Kidney (tissue), 14 donors: ENCODE measurements around the gene MUC2. TPM values are rescaled to one million over a fixed set of nuclear protein-coding genes. Genes with fewer than 3 reads are reported as not detected.

Experiments
- DNase-seq, 5 donors: peaks; one replicate each; pipeline ENCODE4 v3.0.0-alpha.2; 2013 to 2020
- FAIRE-seq: peaks from 2 replicates; lab custom pipeline; 2012; peaks lifted over from hg19 to GRCh38; lab: Jason Lieb, UNC
- H3K27ac ChIP-seq, 2 donors: one replicate each; pipeline ENCODE4 v1.7.0; 2013; ENCODE audit warnings: low read depth in 2 of 2, low read length in 2 of 2, inconsistent platforms in 1 of 2
- H3K27me3 ChIP-seq: one replicate; pipeline ENCODE4 v1.7.1; 2013; ENCODE audit warnings: low read length, inconsistent platforms; ENCODE audit not compliant: control insufficient read depth, insufficient read depth
- H3K36me3 ChIP-seq, 3 donors: one replicate each; pipeline versions ENCODE4 v1.7.0 to v1.7.1; 2013; ENCODE audit warnings: low read length in 3 of 3, control low read depth in 1 of 3, inconsistent platforms in 1 of 3; ENCODE audit not compliant: insufficient read depth in 3 of 3, control insufficient read depth in 2 of 3
- H3K4me1 ChIP-seq, 3 donors: one replicate each; pipeline versions ENCODE4 v1.7.0 to v1.7.1; 2013; ENCODE audit warnings: low read length in 3 of 3, inconsistent platforms in 1 of 3, low read depth in 1 of 3; ENCODE audit not compliant: control insufficient read depth in 2 of 3, insufficient read depth in 2 of 3
- H3K4me3 ChIP-seq, 3 donors: one replicate each; pipeline versions ENCODE4 v1.7.0 to v1.8.1; 2013; ENCODE audit warnings: low read length in 3 of 3, control low read depth in 1 of 3, inconsistent platforms in 1 of 3
- H3K9ac ChIP-seq, 3 donors: one replicate each; pipeline versions ENCODE4 v1.7.0 to v1.7.1; 2013; ENCODE audit warnings: low read length in 3 of 3, control low read depth in 1 of 3, inconsistent platforms in 1 of 3
- H3K9me3 ChIP-seq, 3 donors: one replicate each; pipeline versions ENCODE4 v1.7.0 to v1.7.1; 2013; ENCODE audit warnings: low read length in 3 of 3, control low read depth in 1 of 3, inconsistent platforms in 1 of 3; ENCODE audit not compliant: control insufficient read depth in 2 of 3, insufficient read depth in 1 of 3
- CTCF ChIP-seq: IDR thresholded peaks from 3 replicates; pipeline ENCODE4 v1.5.1; 2012; ENCODE audit warnings: mild to moderate bottlenecking, moderate library complexity, borderline replicate concordance; ENCODE audit not compliant: insufficient read depth; ENCODE audit errors: extremely low read depth
- intact Hi-C: fragments of 100-400 bp; cut with DNase I; formaldehyde crosslinking; loops from one replicate; pipeline ENCODE4 v1.11.1; 2022
- polyA plus RNA-seq: library from polyadenylated mRNA; stranded (reverse); fragments of 350-450 nt; fragmentation: Illumina TruSeq; extraction: RNeasy Lipid Tissue Mini Kit (QIAGEN cat#74804); gene quantifications from one replicate; pipeline ENCODE4 v1.2.3, GENCODE V29; 2014; ENCODE audit warnings: low read depth, low replicate concordance; ENCODE audit not compliant: insufficient read depth
- total RNA-seq: library from RNA; stranded (reverse); fragmentation: NEBNext Ultra II Directional; extraction: Animal tissue kit (Norgen Biotek cat#: 25700); gene quantifications from one replicate; pipeline ENCODE4 v1.2.1, GENCODE V29; 2021
- donor health status: control.
- donor health status: control.
- donor health status: control.
- donor health status: control.
- donor health status: control.
- donor health status: DM: yes; HTN: yes; CAD: no.
- donor health status: Normal renal cell carcinoma (clear cell type).

MUC2 gene
- total and polyA plus RNA-seq, 2 donors from 2014 or later = not detected

GRCh38 chr11:1120532-1121330, 46.1 kb downstream of the MUC2 start:
- H3K4me3 ChIP-seq = no peak overlapping the region
- H3K36me3 ChIP-seq = no peaks in the 10 kb centered on the region
- no peak for TF ChIP-seq CTCF
- H3K4me1 ChIP-seq = no peaks in the 10 kb centered on the region
- intact Hi-C loops = no loop called here
- no peak overlapping the region for H3K9ac ChIP-seq
- no peaks in the 10 kb centered on the region for H3K9me3 ChIP-seq
- peak in 1 of 5 donors; percentile 64 for DNase-seq
- H3K27ac ChIP-seq = no peak overlapping the region
- no peaks in the 10 kb centered on the region for H3K27me3 ChIP-seq
- no peak for FAIRE-seq

- Histone ChIP-seq H3K27ac (no peak overlapping the region), H3K9ac (no peak overlapping the region), H3K9me3 (no peaks in the 10 kb centered on the region), H3K36me3 (no peaks in the 10 kb centered on the region), H3K4me3 (no peak overlapping the region), H3K27me3 (no peaks in the 10 kb centered on the region), H3K4me1 (no peaks in the 10 kb centered on the region)
- peak in 2 of 5 donors; percentile 30 to 69 for DNase-seq
- FAIRE-seq = no peak
- intact Hi-C loops = no loop called here
- TF ChIP-seq CTCF = no peak
These were observed 46.7 kb downstream of the MUC2 start for GRCh38 chr11:1121331-1121812.

GRCh38 chr11:1121813-1122663, 47.4 kb downstream of the MUC2 start:
- Histone ChIP-seq H3K4me3 (no peak overlapping the region), H3K36me3 (no peaks in the 10 kb centered on the region), H3K9ac (no peak overlapping the region), H3K9me3 (no peaks in the 10 kb centered on the region), H3K27me3 (no peaks in the 10 kb centered on the region), H3K27ac (no peak overlapping the region), H3K4me1 (no peaks in the 10 kb centered on the region)
- DNase-seq (peak in 2 of 5 donors; percentile 6 to 59), FAIRE-seq (no peak)
- no peak for TF ChIP-seq CTCF
- intact Hi-C loops = no loop called here
